Stimulated activated CD4-positive, alpha-beta T cell treated with anti-CD3 and anti-CD28 coated beads, TNF-alpha, amount 100 ng/mL, for 24 hours (primary cell): ENCODE measurements around the gene ARHGAP28.

Experiments
- DNase-seq, 3 experiments: peaks; one replicate each; pipeline ENCODE4 v3.0.0-alpha.2; 2020; ENCODE audit warnings: low read depth in 3 of 3

The ARHGAP28 gene

DNA sequence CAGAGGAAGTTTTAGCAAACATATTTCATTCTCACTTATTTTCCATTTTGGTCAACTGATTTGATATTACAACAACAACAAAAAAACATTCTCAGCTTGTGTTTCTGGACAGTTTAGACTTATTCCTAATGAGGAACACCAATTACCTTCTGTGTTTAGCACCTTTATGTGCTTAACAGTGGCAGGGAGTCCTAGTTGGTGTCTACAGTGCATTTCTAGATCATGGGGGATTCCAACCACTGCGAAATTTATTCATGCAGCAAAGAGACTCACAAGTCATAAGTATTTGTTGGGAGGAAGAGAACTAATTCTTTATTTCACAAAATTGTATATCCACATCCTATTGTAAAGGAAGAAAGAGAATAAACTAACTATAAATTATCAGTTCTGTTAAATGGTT lies 4.2 kb downstream of the ARHGAP28 start:
- DNase-seq, result no peak

DNA sequence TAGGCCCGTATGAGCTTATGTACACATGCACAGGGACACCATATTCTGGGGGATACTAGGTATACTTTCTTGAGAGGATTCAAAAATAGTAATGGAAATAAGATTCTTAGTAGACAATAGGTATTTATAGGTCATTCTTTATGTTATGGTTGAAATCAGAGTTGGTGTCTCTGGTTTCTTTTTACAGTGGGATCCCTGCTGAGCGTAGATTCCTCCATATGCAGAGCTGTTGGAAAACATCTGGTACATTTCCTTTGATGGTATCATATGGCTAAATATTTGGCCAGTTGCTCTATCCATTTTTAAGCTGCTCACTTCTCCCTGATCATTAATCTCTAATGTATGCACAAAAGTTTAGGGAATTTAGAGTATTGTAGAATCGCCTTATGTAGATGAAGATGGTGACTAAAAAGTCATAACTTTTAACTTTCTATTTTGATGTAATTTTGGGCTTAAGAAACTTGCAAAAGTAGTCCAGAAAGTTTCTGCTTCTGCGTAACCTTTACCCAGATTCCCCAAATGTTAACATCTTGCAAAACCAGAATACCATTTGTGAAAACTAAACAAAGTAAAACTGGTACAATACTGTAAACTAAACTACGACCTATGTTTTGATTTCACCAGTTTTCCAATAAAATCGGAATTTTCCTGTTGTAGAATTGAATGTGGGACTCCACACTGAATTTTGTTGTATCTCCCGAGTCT lies 5.4 kb downstream of the ARHGAP28 start:
- DNase-seq, result no peak

DNA sequence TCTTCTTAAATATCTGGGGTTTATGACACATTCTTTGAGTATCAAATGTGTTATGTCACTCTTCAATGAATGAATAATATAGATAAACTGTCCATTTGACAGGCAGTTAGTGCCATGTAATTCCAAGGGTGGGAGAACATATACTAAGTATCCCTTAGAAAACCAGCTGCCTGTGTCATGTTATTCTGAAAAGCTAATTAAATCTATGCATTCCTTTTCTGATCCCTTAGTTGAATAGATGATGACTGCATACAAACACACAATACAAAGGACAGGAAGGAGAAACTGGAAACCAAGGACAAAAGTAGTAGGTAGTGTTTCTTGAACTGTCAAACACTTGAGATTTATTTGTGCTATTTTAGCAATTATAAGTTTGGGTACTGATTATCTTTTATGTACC lies 8.3 kb downstream of the ARHGAP28 start:
- DNase-seq, result no peak

DNA sequence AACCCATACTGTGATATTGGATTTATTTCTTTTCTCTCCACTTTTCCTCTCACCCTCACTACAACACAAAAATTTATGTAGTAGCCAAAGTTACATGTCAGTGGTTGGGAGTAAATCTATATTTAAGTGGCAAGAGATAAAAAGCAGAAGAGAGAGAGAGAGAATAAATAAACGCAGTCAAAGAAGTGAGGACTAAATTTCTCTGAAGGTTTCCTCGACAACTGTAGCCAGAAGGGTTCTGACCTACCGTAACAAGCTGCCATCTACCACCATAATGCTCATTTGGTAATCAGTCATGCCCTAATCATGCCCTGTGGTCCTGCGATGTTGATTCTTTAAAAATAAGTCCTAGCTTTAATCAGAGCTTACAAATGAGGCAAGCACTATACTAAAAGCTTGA lies 9.1 kb downstream of the ARHGAP28 start:
- DNase-seq, result no peak

DNA sequence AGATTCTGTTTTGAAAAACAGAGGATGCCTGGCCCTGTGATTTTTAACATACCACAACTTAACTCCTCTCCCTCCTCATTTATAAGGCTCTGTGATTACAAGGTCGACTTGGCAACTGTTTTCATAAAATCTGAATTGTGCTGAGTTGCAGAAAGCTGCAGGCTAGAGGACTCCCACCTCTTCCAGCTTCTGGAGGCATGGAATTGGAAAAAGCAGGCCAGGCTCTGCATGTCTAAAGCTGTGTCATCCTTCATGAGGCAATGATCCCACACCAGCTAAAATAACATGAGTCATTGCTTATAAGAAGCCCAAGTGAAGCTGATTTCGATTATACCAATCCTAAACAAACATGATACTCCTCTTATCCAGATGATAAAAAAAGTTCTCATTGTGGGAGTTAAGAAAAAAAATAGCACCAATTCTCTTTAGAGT lies 11.7 kb downstream of the ARHGAP28 start:
- no peak for DNase-seq

DNA sequence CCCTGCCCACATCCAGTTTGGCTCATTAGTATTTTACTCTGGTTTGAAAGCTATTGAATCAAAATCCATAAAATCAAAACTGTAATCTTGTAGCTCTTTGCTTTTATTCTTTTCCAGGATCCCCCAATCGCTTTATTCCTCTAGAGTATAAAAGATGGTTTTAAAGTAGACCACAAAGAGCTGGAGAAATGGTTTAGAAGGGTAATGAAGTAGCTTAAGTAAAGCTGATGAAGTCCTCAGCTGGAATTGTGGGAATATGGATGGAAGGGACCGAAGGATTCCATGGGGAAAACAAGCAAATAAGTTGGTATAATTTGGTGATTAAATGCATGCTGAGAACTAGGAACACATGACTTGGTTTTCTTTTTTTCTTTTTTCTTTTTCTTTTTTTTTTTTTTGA lies 12.3 kb downstream of the ARHGAP28 start:
- no peak for DNase-seq

DNA sequence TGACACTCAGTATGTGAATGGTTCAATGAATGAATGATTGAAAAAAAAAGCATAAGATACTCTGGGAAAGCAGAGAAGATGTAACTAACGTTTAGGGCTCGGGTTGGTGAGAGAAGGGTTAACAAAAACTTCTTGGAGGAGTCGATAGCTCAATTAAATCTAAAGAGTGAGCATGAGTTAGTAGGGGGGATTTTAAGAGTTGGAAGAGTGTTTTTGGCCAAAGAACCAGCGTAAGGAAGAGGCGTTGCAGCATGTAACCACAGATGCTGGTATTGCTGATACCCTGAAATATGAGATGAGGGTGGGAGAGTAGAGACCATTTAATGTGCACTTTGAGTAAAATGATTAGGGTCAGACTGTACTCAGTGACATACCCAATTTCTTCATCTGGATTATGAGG lies 14.5 kb downstream of the ARHGAP28 start:
- no peak for DNase-seq

DNA sequence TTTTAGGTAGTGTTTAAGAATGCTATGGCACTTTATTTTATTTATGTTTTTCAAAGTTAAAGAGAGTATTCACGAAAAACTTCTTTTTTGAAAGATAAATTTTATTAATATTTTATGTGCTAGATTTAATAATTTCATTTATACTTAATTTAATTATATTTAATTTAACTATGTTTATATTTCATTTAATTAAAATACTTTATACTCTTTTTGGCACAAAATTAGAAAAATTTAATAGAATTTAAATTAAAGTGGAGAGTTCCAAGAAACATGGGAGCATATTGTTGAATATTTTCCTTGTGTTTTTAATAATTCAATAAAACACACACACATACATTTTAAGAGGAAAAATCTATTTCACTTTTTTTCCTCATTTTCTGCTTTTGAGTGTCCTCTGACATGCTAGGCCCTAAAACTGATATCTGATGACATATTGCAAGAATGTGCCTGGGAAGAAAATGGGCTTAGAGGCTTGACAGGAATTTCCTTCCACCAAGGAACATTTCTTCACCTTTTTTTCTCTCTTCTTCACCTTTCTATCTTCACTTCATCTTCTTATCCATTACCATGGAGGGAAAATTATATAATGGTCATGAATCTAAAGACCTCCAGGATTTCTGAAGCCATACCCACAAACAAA lies 15.4 kb downstream of the ARHGAP28 start:
- no peak for DNase-seq

DNA sequence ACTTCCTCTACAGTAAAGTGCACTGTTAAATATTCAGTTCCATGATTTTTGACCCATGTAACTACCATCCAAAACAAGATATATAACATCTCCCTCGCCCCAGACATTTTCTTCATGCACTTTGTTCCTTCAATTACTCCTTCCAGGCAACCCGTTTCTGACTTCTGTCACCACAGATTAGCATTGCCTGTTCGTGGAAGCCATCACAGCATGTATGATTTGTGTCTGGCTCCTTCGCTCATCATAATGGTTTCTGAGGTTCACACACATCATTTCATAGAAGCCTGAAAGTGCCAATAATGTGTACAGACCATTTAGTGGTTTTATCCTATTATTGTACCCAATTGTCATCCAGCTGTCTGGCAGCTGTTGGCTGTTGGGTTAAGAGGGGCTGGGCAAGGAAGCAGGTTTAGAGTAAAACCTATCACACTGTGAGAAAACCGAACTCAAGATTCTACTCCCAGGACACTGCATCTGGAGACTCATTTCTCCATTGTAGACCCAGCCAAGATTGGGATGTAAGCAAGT lies 16.1 kb downstream of the ARHGAP28 start:
- DNase-seq, result no peak

DNA sequence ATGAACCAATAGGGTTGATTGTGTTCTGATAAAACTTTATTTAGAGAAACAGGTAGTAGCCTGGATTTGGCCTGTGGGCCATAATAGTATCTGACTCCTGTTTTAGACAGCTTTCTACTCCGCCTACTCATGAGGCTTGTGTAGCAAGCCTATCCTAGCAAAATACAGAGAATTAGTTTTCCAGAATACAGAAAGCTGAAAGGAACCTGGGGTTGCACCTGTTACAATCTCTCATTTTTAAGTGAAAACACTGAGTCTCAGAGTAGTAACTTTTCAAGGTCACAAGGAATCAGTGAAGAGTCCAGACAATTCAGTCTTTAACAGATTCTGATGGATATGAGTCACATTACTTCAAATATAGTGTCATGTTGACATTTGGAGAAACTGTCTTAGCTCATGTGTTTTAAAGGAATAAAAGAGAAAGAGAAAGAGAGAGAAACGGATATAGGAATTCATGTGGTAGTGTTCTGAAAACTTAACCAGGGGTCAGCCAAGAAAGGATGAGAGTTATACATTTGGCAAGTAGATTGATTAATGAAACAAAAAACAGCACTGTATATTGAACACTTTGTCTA lies 17.0 kb downstream of the ARHGAP28 start:
- DNase-seq, result no peak

DNA sequence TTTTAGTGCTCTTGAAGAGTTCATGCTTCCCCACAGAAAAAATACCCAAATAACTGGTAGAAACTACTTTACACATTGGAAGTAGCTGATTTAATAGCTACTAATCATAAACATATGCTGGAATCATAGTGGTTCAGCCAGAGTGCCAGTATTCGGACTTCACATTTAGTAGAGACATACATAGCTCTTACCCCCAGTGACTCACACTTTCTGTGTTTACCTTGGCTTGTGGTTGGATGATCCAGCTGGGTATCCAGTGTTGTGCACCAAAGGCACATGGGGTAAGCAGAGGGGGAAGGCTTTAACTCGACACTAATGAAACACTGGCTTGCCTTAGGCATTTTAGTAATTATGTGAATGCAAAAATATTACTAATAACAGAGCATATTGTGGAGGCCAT lies 18.1 kb downstream of the ARHGAP28 start:
- DNase-seq, result no peak

DNA sequence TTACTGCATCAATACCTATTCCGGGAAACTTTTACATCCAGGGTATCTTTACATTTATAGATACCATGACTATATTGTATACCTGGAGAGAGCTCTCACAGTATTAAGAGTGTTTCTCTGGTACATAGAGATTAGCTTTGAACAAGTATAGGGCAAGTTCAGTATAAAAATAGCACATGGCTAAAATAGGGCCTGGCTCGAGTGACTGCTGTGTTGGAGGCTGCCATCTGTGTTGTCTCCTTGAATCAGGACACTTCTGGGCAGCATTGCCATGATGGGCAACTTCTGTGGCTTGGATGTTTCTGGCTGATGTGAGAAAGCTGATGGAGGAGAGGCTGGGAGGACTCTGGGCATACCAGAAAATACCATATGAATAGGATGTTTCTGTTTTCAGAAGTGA lies 18.7 kb downstream of the ARHGAP28 start:
- DNase-seq, result no peak

DNA sequence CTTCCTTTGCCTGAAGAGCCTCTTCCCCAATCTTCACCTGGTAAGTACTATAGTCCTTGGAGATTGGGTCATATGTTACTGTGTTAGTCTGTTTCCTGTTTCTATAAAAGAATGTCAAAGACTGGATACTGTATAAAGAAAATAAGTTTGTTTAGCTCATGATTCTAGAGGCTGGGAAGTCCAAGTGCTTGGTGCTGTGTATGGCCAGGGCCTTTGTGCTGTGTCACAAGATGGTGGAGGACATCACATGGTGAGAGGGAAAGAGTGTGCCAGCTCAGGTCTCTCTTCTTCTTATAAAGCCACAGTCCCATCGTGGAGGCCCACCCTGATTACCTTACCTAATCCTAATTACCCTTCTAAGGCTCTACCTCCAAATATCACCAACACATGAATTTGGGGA lies 20.9 kb downstream of the ARHGAP28 start:
- no peak for DNase-seq

DNA sequence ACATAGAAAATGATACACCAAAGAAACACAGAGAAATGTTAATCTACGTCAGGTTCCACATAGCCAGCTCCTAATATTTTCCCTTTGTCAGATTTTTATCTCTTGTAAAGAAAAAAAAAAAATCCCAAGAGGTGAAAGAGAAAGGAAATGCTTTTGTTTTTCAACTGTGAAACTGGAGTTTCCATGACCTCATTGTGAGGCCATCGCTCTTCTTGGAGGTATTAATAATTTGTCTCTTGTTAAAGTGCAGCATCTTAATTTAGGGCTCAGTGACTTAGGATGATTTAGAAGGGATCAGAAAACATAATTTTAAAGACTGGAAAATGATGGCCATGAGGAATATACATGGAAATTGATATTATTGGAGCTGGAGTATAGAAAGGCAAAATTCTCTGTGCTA lies 21.7 kb downstream of the ARHGAP28 start:
- no peak for DNase-seq

DNA sequence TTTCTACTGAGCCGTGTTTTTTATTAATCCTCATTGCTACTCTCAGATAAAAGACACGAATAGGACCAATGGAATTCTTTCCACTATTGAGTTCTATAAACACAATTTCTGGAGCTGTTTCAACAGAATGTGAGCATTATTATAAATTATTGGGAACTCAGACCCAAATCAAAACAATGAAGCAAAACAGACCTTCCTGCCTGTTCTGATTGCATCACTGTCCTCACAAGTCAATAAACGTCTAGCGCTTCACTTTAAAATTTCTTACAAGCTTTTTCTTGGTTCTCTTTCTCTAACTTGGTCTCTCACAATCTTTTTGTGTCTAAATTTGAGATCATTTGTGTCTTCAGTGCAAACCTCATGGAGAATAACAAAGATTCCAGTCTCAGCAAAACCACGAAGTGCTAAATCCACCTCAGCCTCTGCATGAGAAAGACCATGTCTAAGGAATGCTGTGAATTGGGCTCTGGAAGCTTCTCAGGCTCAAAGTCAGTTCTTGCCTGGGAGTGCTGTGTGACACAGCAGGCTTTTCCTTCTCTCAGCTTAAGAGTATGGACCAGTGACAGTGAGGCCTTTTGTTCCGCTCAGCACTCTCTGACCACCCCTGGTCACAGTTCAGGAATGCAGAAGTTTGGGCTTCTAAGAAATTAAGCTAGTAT lies 22.8 kb downstream of the ARHGAP28 start:
- no peak for DNase-seq

DNA sequence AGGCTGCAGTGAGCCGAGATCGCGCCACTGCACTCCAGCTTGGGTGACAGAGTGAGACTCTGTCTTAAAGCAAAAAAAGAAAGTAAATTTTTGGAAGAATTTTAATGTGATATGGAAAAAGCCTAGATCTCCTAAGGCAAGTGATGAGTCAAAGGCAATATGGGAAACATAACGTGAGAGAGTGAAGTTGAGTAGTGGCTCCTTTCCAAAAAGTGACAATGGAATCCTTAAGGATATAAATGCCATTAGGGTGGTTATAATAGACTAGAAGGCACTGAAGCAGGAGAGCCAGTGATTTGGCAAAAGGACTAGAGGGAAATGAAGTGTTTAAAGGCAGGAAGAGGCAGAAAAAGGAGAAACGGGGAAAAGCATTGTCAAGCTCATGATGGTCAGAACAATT lies 25.6 kb downstream of the ARHGAP28 start:
- DNase-seq, result no peak

DNA sequence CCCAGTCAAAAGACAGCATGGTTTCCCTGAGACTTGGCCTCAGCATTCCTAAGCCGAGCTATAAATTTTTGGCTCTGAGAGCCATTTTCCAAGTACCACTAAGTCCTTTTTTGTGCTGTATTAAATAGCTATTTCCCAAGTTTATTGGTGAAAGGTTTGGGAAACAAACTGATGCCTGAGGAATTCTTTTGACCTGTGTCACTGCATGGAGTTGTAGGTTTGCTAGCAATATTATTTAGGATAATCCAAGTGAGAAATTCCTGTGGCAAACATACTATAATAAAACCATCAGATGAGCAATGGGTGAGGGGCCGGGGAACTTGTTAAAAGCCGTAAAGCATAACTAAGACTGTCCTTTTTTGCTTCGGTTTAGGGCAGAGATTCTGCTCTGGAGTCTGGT lies 28.4 kb downstream of the ARHGAP28 start:
- DNase-seq, result no peak

DNA sequence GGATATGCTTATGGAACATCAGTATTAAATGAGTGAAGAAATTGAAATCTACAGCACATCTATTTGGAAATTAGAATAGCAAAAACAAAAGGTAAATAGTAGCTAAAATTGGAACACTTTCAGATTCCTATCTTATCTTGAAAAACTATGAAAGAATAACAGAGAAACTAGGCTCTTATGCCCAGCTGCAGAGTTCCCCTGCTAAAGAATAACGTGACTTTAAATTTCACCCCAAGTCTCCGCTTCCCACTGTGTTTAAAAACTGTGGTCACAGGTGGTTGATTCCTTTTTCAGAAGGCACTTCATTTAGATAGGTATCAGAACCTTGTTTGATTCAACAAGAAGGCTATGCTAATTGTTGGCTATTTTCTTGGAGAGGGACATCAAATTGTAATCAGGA lies 30.1 kb downstream of the ARHGAP28 start:
- no peak for DNase-seq

DNA sequence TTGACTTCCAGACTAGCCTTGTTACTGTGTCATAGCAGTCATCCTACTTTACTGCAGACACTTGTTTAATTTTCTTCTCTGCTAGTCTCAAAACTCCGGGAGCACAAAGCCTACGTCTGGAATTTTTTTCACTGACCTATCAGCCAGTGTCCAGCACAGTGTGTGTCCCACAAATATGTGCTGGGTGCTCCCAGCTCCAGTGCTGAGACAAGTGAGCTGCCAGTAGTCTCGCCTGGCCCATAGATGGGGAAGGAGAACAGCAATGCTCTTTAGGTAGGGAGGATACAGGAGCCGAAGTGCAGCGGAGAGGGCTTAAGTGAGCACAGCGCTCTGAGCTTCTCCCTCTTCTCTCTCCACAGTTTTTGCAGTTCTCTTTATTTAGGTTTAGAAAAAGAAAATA lies 34.0 kb downstream of the ARHGAP28 start:
- DNase-seq, result no peak

DNA sequence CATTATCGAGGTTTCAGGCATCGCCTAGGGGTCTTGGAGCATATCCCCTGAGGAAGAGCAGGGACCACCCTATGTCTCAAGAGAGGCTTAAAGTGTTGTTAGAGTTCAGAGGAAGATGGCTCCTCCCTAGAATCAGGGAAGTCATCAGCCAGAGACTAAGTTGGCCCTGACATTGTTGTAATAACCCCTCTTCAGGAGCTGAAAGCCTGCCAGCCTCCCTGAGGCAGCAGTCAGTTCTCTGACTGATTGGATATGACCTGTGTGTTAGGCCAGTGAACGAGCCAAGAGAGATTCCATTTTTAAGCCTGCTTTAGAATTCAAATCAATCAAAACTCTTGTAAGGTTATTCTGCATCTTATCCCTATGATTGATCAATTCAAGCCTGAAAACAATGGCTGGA lies 34.9 kb downstream of the ARHGAP28 start:
- DNase-seq, result no peak

DNA sequence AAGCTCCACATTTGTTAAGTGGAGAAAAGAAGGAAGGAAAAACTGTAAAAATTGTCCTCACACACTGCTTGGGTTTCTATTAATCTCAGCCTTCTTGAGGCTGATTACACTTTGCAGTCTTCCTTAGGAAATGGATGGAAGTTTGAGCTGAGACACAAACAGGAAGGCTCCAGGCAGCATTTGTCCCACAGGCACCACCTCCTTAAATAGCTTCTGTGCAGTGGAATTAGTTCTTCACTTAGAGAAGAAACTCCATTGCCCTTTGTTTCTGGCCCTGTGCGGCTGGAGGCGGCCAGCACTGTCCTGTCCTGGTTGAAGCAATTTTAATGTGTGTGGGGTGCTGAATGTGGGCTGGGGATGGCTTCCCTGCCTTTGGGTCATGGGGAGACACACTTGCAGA lies 44.3 kb downstream of the ARHGAP28 start:
- no peak for DNase-seq

DNA sequence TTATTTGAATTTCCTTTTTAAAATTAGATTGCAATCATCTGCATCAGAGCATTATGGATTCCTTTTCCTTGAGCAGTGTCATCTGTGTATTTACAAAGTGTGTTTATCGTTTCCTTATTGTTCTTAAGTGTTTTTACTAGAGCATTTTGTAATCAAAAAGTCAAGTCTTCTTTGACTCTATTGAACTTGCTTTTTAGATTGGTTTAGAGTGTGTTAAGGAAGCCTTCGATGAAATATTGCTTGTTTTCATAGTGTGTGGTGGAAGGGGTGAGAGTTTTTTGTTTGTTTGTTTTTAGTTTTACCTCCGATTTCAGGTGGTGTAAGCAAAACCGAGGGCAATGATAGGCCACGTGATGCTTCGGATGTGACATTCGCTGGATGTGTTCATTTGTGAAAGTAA lies 45.7 kb downstream of the ARHGAP28 start:
- no peak for DNase-seq

DNA sequence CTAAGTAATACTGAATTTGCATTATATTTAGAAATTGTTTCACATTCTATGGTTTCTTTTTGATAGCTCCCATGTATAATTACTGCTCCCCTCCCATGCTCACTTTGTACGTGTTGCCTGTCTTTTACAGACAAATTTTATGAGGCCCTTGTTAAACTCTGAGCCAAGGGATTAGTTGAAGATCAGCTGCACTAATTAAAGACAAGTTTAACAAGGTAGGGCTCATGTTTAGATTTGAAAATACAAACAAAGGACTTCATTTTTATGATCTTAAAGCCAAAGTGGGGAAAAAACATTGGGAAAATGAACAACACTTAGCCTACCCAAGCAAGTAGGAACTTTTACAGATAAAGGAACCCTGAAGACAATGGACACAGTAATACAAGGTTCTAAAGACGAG lies 46.2 kb downstream of the ARHGAP28 start:
- no peak for DNase-seq
